DOHH2 (cell line): ENCODE measurements around the gene TRAPPC1.

ENCODE experiments used
- EZH2phosphoT487 ChIP-seq: fragments of 200-600 bp; sonication (generic); IDR thresholded peaks from 2 replicates; pipeline ENCODE4 v1.6.1; 2017; ENCODE audit warnings: borderline replicate concordance, mild to moderate bottlenecking, antibody characterized with exemption, low read length, moderate library complexity, mixed read lengths
- TF ChIP-seq, protein P1 (sequence below): fragments of 200-600 bp; sonication (generic); IDR thresholded peaks from one replicate; pipeline ENCODE4 v1.5.1; 2014; ENCODE audit warnings: antibody characterized with exemption, mild to moderate bottlenecking, low read depth, low read length; ENCODE audit not compliant: poor library complexity, severe bottlenecking

DNA sequence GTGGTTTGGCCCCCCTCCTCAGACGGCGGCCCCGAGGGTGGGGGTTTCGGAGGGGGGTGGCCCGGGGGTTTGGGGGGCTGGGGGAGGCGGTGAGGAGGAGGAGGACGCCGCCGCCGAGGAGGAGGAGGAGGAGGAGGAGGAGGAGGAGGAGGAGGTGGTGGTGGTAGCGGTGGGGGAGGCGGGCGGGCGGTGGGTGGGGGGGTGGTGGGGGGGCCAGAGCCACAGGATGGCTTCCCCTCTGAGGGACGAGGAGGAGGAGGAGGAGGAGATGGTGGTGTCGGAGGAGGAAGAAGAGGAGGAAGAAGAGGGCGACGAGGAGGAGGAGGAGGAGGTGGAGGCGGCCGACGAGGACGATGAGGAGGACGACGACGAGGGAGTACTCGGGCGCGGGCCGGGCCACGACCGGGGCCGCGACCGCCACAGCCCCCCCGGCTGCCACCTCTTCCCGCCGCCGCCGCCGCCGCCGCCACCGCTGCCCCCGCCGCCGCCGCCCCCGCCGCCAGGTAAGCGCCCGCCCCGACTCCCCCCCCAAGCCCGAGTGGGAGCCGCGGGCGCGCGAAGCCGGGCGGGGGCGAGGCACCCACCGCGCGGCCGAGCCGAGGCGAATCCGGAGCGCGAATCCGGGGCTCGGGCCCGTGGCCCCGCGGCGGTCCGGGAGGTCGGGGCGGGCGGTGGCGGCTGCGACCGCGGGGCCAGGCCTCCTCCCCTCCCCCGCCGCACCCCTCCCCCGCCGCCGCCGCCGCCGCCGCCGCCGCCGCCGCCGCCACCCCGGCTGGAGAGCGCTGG lies 47.0 kb downstream of the TRAPPC1 start:
- TF ChIP-seq, protein P1, sequence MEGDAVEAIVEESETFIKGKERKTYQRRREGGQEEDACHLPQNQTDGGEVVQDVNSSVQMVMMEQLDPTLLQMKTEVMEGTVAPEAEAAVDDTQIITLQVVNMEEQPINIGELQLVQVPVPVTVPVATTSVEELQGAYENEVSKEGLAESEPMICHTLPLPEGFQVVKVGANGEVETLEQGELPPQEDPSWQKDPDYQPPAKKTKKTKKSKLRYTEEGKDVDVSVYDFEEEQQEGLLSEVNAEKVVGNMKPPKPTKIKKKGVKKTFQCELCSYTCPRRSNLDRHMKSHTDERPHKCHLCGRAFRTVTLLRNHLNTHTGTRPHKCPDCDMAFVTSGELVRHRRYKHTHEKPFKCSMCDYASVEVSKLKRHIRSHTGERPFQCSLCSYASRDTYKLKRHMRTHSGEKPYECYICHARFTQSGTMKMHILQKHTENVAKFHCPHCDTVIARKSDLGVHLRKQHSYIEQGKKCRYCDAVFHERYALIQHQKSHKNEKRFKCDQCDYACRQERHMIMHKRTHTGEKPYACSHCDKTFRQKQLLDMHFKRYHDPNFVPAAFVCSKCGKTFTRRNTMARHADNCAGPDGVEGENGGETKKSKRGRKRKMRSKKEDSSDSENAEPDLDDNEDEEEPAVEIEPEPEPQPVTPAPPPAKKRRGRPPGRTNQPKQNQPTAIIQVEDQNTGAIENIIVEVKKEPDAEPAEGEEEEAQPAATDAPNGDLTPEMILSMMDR, result no peak
- no peak for TF ChIP-seq EZH2phosphoT487
